ENCODE results near the gene NOM1.
"Not testable (repeated sequence)": the region's sequence is repeated elsewhere in the genome, so short reads cannot be mapped to it uniquely, and the experiment has no call there.

NOM1 gene

DNA sequence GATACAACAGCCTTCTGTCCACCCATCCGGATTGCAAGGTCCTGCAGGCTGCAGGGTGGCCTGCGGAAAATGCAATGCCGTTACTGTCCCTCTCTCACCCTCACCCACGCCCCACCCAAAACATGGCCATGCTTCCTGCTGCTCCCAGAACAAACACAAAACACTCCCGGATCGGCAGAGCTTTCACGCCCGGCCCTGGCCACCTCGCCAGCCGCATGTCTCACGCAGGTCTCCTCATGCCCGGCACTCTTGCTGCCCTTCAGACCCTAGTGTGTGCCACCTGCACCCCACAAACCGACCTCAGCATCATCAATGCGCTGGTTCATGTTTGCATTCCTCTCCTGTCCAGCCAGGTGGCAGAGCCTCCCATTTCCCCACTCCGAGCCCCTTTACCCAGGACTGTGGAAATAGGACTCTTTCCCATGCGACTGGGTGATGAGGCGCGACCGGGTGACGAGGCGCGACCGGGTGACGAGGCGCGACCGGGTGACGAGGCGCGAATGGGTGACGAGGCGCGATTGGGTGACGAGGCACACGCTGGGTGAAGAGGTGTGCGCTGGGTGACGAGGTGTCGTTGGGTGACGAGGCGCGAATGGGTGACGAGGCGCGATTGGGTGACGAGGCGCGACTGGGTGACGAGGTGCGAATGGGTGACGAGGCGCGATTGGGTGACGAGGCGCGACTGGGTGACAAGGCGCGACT is 8.9 kb upstream of the NOM1 start:
- DNase-seq (ENCODE audit: insufficient read length, low spot score) (no peak), FAIRE-seq (no peak)

DNA sequence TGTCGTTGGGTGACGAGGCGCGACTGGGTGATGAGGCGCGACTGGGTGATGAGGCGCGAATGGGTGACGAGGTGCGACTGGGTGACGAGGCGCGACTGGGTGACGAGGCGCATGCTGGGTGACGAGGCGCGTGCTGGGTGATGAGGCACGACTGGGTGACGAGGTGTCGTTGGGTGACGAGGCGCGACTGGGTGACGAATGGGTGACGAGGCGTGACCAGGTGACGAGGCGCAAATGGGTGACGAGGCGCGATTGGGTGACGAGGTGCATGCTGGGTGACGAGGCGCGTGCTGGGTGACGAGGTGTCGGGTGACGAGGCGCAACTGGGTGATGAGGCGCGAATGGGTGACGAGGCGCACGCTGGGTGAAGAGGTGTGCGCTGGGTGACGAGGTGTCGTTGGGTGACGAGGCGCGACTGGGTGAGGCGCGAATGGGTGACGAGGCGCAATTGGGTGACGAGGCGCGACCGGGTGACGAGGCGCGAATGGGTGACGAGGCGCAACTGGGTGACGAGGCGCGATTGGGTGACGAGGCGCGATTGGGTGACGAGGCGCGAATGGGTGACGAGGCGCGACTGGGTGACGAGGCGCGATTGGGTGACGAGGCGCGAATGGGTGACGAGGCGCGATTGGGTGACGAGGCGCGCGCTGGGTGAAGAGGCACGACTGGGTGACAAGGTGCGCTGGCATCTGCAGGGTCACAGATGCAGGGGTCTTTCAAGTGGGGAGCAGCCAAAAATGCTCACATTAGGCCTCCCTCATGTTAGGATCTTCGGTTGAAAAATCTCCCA is 7.9 kb upstream of the NOM1 start:
- FAIRE-seq (no peak), DNase-seq (ENCODE audit: insufficient read length, low spot score) (no peak)

- no peak for FAIRE-seq
- no peak for DNase-seq (ENCODE audit: insufficient read length, low spot score)
Observed at GRCh38 chr7:156942708-156943090, 6.8 kb upstream of the NOM1 start.

DNA sequence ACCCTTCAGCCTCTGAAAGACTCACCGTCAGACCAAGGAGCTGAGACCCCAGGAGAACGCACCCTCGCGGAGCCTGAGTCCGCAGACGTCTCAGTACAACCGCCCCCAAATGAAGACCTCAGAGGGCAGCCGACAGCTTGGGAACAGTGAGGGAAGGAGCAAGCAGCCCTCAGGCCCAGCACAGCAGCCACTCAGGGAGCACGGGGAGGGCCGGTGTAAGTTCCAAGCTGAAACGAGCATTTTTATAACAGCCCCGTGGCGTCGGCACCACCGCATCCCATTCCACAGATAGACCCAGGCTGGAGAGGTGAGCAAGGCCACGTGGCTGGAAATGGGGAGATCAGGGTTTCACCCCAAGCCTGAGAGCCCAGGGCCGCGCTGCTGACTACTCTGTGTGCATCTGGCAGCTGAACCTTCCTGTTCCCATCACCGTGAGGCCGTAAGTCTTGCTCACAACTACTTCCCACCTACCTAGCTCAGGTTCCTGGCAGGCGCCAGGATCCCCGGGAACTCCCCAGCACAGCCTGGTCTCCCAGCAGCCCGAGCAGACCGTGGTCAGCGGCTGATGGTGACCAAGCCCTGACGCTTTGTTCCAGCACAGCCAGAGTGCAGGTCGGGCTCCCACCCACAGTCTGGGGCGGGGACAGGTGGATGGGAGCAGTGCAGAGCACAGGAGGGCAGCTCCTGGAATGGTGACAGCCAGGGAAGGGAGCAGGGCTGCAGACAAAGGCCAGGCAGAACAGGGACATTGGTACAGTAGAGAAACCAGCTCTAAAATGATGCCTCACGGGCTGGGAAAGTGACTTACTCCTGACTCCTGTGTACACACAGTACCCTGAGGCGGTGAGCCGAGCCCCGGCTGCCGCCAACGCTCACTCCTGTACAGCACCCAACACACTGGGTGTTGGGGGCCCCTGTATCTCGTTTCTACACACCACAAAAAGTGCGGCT is 6.1 kb upstream of the NOM1 start:
- FAIRE-seq: no peak

GRCh38 chr7:156944876-156945275 is 4.6 kb upstream of the NOM1 start:
- no peak for FAIRE-seq

More for the DNA sequence above, 6.1 kb upstream of the NOM1 start:
- DNase-seq (ENCODE audit: insufficient read length, low spot score): no peak

DNA sequence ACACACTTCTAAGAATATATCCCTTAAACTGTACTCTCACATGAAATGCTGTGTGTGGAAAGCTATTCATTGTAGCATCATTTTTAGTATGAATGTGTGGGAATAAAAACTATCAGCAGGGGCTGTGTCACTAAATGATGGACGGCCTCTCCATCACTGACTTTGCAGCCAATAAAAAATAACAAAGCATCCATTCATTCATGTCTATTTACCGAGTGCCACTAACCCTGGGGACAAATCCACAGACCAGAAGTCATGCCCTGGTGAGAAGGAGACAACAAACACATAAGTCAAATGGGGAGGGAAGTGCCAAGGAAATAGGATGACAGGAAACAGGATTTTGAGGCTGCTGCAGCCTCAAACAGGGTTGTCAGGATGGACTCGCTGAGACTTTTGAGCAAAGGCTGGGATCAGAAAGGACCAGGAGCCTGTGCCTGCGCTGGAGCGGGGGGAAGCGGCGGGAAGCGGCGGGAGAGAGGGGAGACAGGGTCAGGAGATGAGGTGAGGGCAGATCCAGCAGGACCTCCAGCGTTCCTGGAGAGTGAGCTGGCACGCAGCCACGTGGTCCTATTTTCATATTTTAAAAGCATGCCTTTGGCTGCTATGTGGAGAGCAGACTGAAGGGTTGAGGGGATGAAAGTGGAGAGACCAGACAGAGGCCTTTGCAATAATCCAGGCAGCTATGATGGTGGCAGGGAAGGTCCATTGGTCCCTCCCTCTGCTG is 2.2 kb upstream of the NOM1 start:
- no peak for FAIRE-seq
- DNase-seq (ENCODE audit: insufficient read length, low spot score): no peak

More at GRCh38 chr7:156944876-156945275, 4.6 kb upstream of the NOM1 start:
- DNase-seq (ENCODE audit: insufficient read length, low spot score): no peak

GRCh38 chr7:156948361-156948760 is 1.2 kb upstream of the NOM1 start:
- no peak for DNase-seq (ENCODE audit: insufficient read length, low spot score)
- FAIRE-seq: no peak

DNA sequence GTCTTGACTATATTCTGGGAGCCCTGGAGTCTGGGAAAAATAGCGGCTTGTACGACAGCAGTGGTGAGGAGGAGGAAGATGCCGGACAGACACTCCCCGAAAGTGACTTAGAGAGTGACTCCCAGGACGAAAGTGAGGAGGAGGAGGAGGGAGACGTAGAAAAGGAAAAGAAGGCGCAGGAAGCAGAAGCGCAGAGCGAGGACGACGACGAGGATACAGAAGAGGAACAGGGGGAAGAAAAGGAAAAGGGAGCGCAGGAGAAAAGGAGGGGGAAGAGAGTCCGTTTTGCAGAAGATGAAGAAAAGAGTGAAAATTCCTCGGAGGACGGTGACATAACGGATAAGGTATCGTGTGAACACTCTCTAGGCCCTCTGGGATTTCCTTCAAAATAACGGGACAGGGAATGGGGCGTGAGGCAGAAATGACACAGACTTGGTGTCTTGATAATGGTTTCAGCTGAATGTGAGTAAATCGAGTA is 908 bp downstream of the NOM1 start:
- FAIRE-seq: no peak
- DNase-seq (ENCODE audit: insufficient read length, low spot score): no peak

- not testable (repeated sequence) for DNase-seq (ENCODE audit: insufficient read length, low spot score); FAIRE-seq
Observed at GRCh38 chr7:156953215-156953614, 3.7 kb downstream of the NOM1 start.

DNA sequence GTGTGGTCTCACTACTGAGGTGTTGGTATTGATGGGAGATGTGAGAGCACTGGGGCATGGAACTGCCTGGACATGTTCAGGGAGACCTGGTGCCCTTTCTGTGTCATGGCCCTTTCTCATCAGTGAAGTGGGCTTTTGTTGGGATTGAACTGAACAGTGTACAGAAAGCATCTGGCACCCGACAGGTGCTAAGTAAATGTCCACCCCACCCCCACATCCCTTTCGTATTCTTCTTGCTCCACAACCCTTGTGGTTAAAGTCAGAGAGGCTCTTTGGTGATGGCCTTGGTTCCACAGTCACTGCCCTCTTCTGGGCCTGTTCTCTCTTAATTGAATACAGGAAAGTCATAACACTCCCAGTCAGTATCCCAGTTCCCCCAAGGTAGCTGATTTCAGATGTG is 5.4 kb downstream of the NOM1 start:
- DNase-seq (ENCODE audit: insufficient read length, low spot score) (no peak), FAIRE-seq (no peak)

DNA sequence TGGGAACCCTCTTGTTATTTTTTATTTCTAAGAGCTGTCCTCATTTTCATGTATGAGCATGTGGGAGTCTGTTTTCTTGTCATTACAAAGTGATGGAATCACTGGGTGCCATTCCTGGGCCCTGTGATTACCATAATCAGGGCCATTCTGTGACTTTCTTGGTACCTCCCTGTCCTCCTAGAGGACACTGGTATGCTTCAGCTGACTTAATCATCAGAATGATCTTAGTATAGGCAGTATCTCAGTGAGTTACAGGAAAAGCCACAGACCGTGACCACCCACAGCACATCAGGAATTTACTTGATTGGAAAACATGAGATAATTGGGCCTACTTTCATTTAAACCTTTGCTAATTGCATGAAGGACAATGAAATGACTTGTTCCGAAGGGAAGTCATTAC is 7.2 kb downstream of the NOM1 start:
- no peak for FAIRE-seq
- DNase-seq (ENCODE audit: insufficient read length, low spot score): no peak

DNA sequence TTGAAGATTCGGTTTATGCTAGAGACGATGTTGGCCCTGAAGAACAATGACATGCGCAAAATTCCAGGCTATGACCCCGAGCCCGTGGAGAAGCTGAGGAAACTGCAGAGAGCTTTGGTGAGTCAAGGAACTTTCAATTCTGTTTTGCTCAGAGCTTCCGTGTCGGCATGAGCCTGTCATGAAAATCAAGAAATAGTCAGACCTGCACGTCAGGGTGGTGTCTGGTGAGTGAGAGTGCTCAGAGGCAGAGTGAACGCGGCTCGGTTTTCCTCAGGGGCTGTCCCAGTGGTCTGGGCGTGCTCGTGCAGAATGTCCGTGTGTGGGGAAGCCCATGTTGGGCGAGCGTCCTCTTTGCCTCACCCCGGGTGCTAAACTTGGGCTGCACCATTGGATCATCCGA is 12.6 kb downstream of the NOM1 start:
- FAIRE-seq (no peak), DNase-seq (ENCODE audit: insufficient read length, low spot score) (no peak)

DNA sequence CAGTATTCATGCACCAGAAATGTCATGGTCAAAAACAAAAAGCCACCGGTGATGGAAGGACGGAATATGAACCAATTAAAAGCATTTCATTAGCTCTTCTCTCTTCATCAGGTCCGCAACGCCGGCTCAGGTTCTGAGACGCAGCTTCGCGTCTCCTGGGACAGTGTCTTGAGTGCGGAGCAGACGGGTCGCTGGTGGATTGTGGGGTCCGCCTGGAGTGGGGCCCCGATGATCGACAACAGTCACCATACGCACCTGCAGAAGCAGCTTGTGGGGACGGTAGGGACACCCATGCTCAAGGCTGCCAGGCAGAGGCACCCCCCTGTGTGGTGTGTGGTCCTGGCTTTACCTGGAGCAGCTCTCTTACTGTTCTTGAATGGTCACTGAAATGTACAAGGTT is 13.4 kb downstream of the NOM1 start:
- FAIRE-seq (no peak), DNase-seq (ENCODE audit: insufficient read length, low spot score) (no peak)

GRCh38 chr7:156963472-156963871 is 14.0 kb downstream of the NOM1 start:
- DNase-seq (ENCODE audit: insufficient read length, low spot score): no peak
- FAIRE-seq: no peak

DNA sequence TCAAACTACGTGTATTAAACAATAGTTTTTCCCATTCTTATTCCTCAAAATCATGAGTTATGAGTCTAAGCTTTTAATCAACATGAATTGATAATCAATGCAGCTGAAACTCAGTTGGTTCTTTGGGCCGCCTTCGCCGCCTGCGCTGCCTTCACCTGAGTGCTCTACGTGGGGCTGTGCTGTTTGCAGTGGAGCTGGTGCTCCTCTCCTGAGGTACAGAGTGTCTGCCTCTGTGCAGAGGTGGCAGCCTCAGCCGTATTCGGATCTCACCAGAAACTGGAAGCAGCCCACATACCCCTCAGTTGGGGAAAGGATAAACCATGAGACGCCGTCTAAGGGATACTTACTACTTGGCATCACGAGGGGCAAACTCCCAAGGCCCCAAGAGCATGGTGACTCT is 15.5 kb downstream of the NOM1 start:
- DNase-seq (ENCODE audit: insufficient read length, low spot score): no peak
- FAIRE-seq: no peak

GRCh38 chr7:156966387-156966786 is 16.9 kb downstream of the NOM1 start:
- DNase-seq (ENCODE audit: insufficient read length, low spot score): no peak
- FAIRE-seq: no peak

DNA sequence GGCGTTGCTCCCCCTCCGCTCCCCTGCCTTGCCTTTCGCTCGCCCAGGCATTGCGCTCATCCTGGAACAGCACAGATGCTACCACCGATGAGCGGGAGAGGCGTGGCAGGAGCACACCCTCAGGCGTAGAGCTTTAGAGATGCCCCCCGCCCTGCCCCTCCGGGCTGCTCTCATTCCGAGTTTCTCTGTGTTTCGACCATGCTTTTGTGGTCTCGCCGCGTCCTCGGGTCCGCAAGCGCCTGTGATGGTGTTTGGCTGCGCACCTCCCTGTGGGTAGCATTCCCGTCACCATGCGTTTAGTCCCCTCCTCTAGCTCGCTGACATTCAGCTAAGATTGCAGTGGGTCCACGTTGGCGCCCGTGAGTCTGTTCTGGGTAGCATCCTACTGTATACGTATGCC is 18.7 kb downstream of the NOM1 start:
- FAIRE-seq (no peak), DNase-seq (ENCODE audit: insufficient read length, low spot score) (no peak)

- DNase-seq (ENCODE audit: insufficient read length, low spot score) (no peak), FAIRE-seq (no peak)
Observed at GRCh38 chr7:156969972-156970420, 20.5 kb downstream of the NOM1 start.

GRCh38 chr7:156975620-156976019 is 26.1 kb downstream of the NOM1 start:
- DNase-seq (ENCODE audit: insufficient read length, low spot score) (no peak), FAIRE-seq (no peak)

DNA sequence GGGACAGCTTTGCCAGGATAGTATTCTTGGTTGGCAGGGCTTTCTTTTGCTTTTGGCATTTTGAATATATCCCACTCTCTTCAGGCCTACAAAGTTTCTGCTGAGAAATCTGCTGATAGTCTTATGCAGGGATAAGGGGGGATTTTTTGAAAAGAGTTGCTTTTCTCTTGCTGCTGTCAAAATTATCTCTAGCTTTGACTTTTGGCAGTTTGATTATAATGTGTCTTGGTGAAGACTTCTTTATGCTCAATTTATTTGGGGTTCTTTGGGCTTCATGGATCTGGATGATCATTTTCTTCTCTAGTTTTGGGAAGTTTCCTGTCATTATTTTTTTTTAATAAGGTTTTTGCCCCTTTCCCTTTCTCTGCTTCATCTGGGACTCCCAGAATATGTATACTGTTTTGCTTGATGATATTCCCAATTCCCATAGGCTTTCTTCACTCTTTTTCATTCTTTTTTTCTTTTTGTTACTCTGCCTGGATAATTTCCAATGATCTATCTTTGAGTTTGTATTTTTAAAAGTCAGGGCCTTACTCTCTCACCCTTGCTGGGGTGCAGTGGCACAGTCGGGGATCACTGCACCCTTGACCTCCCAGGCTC is 29.6 kb downstream of the NOM1 start:
- FAIRE-seq: no peak
- DNase-seq (ENCODE audit: insufficient read length, low spot score): no peak

Data from HTR-8/SVneo (cell line).